ENCODE measurements around the gene DNTT.

- TF ChIP-seq CTCF (IDR thresholded peaks at IDR 0.05; ENCODE audit: low read depth, low read length) (no peak), EZH2phosphoT487 (IDR thresholded peaks at IDR 0.05; ENCODE audit: low read depth) (no peak)
These were observed 27.8 kb upstream of the DNTT start for GRCh38 chr10:96276426-96276825.
